HCT116 (cell line): Measurements from ENCODE around the gene OR2A42. TPM values are rescaled to one million over a fixed set of nuclear protein-coding genes. Genes with fewer than 3 reads are reported as not detected.

Experiments used
- ATAC-seq: fragments of 200-7000 bp; cut with Tn5 transposase; 2 replicates; pipeline ENCODE4 v1.9.1; 2020; ENCODE audit warnings: mild to moderate bottlenecking, moderate library complexity
- BruUV-seq: library from RNA; stranded (reverse); fragments of 400-500 nt; replicated peaks from 2 replicates; lab custom pipeline; 2021; lab: Mats Ljungman, UMichigan
- CTCF ChIA-PET: fragments of 300-600 bp; sonication (Branson Sonifier 250); formaldehyde crosslinking; loops from one replicate; lab custom pipeline; 2021; ENCODE audit warnings: antibody characterized with exemption; lab: Charles Lee
- POLR2A ChIA-PET: fragments of 300-600, 350-600 bp; sonication (Branson Sonifier 250); formaldehyde crosslinking; loops from one replicate; lab custom pipeline; 2021; ENCODE audit warnings: antibody characterized with exemption; lab: Charles Lee
- RAD21 ChIA-PET, 2 experiments: fragments of 300-600 bp; sonication (Branson Sonifier 250); formaldehyde crosslinking; loops; one replicate each; lab custom pipeline; 2023; ENCODE audit warnings: low total read pairs in 2 of 2; ENCODE audit not compliant: uncharacterized antibody in 2 of 2, unreplicated experiment in 2 of 2, low non-redundant PET in 1 of 2; lab: Charles Lee
- DNase-seq: peaks from one replicate; pipeline ENCODE4 v3.0.0-alpha.2; 2010; ENCODE audit warnings: low read depth, low spot score
- H2AFZ ChIP-seq: fragments of 200-600 bp; shearing (Covaris generic), sonication (generic); 2 replicates; pipeline ENCODE4 v1.6.1; 2017; ENCODE audit warnings: low read depth, mixed run types, mixed read lengths, antibody characterized with exemption, low read length; ENCODE audit not compliant: poor library complexity, severe bottlenecking
- H3K27ac ChIP-seq: 2 replicates; pipeline ENCODE4 v1.5.1; 2012; ENCODE audit warnings: low read depth, low read length
- H3K27me3 ChIP-seq: fragments of 200-600 bp; sonication (generic); 2 replicates; pipeline ENCODE4 v1.6.1; 2016; ENCODE audit warnings: mixed run types, low read length, mixed read lengths; ENCODE audit not compliant: insufficient read depth
- H3K36me3 ChIP-seq, 2 experiments: fragments of 200-500 bp in 1 of 2; fragments of 200-600 bp in 1 of 2; sonication (Bioruptor generic) in 1 of 2; sonication (generic) in 1 of 2; 2 replicates each; pipeline versions ENCODE4 v1.5.1 to v1.6.1; 2014 to 2016; ENCODE audit warnings: low read length in 2 of 2, inconsistent platforms in 1 of 2, mixed read lengths in 1 of 2, mixed run types in 1 of 2; ENCODE audit not compliant: insufficient read depth in 2 of 2, control insufficient read depth in 1 of 2
- H3K4me1 ChIP-seq, 2 experiments: fragments of 200-600 bp in 1 of 2; sonication (generic) in 1 of 2; 2 replicates each; pipeline versions ENCODE4 v1.5.1 to v1.6.1; 2012 to 2017; ENCODE audit warnings: low read length in 2 of 2, inconsistent platforms in 1 of 2, mild to moderate bottlenecking in 1 of 2, mixed read lengths in 1 of 2, mixed run types in 1 of 2, moderate library complexity in 1 of 2; ENCODE audit not compliant: insufficient read depth in 2 of 2, control insufficient read depth in 1 of 2
- H3K4me2 ChIP-seq: fragments of 200-600 bp; sonication (generic); 2 replicates; pipeline ENCODE4 v1.6.1; 2017; ENCODE audit warnings: mixed run types, low read length, mixed read lengths
- H3K4me3 ChIP-seq, 2 experiments: fragments of 200-600 bp in 1 of 2; sonication (generic) in 1 of 2; replicated peaks in 1 of 2; 2 replicates each; pipeline ENCODE4 v1.5.1; 2011 to 2016; ENCODE audit warnings: low read length in 2 of 2, control low read depth in 1 of 2, low read depth in 1 of 2, mild to moderate bottlenecking in 1 of 2, mixed read lengths in 1 of 2, mixed run types in 1 of 2
- H3K79me2 ChIP-seq: fragments of 200-600 bp; sonication (generic); 2 replicates; pipeline ENCODE4 v1.6.1; 2017; ENCODE audit warnings: mild to moderate bottlenecking, mixed run types, low read length, moderate library complexity, mixed read lengths; ENCODE audit not compliant: insufficient read depth
- H3K9ac ChIP-seq: fragments of 200-600 bp; sonication (generic); 2 replicates; pipeline ENCODE4 v1.6.1; 2016; ENCODE audit warnings: low read length, mixed read lengths
- H3K9me2 ChIP-seq: fragments of 200-600 bp; sonication (generic), shearing (Covaris generic); 2 replicates; pipeline ENCODE4 v1.6.1; 2017; ENCODE audit warnings: mixed run types, mild to moderate bottlenecking, moderate library complexity; ENCODE audit not compliant: insufficient read depth
- H3K9me3 ChIP-seq, 2 experiments: fragments of 200-500 bp in 1 of 2; fragments of 200-600 bp in 1 of 2; sonication (Bioruptor generic) in 1 of 2; sonication (generic) in 1 of 2; 2 replicates each; pipeline ENCODE4 v1.6.1; 2014 to 2017; ENCODE audit warnings: low read length in 2 of 2, mixed read lengths in 2 of 2, inconsistent platforms in 1 of 2, low read depth in 1 of 2, mild to moderate bottlenecking in 1 of 2, mixed run types in 1 of 2, moderate library complexity in 1 of 2; ENCODE audit not compliant: control insufficient read depth in 1 of 2, insufficient read depth in 1 of 2
- H4K20me1 ChIP-seq: fragments of 200-600 bp; sonication (generic), shearing (Covaris generic); 2 replicates; pipeline ENCODE4 v1.6.1; 2017; ENCODE audit warnings: mixed run types, mild to moderate bottlenecking, moderate library complexity; ENCODE audit not compliant: insufficient read depth
- CBX3 ChIP-seq: IDR thresholded peaks from 2 replicates; pipeline ENCODE4 v1.6.1; 2012; ENCODE audit warnings: low read depth
- CEBPB ChIP-seq: IDR thresholded peaks from 2 replicates; pipeline ENCODE4 v1.6.1; 2012; ENCODE audit warnings: low read depth
- EGR1 ChIP-seq: IDR thresholded peaks from 2 replicates; pipeline ENCODE4 v1.6.1; 2012; ENCODE audit warnings: low read depth
- EZH2 ChIP-seq: fragments of 200-600 bp; sonication (generic); IDR thresholded peaks from 2 replicates; pipeline ENCODE4 v1.6.1; 2017; ENCODE audit warnings: antibody characterized with exemption, mixed run types
- FOSL1 ChIP-seq: IDR thresholded peaks from 2 replicates; pipeline ENCODE4 v1.6.1; 2012; ENCODE audit warnings: low read depth
- JUND ChIP-seq: IDR thresholded peaks from 2 replicates; pipeline ENCODE4 v1.6.1; 2012
- POLR2AphosphoS5 ChIP-seq: IDR thresholded peaks from 2 replicates; pipeline ENCODE4 v1.6.1; 2011; ENCODE audit warnings: mild to moderate bottlenecking, low read depth, low read length, moderate library complexity
- REST ChIP-seq: IDR thresholded peaks from 2 replicates; pipeline ENCODE4 v1.6.1; 2012; ENCODE audit warnings: low read depth
- SIN3A ChIP-seq: IDR thresholded peaks from 2 replicates; pipeline ENCODE4 v1.6.1; 2012; ENCODE audit warnings: low read depth
- SP1 ChIP-seq: IDR thresholded peaks from 2 replicates; pipeline ENCODE4 v1.6.1; 2012; ENCODE audit warnings: low read depth
- SRF ChIP-seq: IDR thresholded peaks from 2 replicates; pipeline ENCODE4 v1.6.1; 2012; ENCODE audit warnings: low read depth
- TCF7L2 ChIP-seq: IDR thresholded peaks from 2 replicates; pipeline ENCODE4 v1.7.0; 2011; ENCODE audit warnings: borderline replicate concordance, inconsistent platforms; ENCODE audit not compliant: insufficient read depth, insufficient read length; ENCODE audit errors: extremely low read depth
- YY1 ChIP-seq: IDR thresholded peaks from 2 replicates; pipeline ENCODE4 v1.6.1; 2011; ENCODE audit warnings: low read length, low read depth, moderate library complexity, mild to moderate bottlenecking; ENCODE audit not compliant: insufficient replicate concordance; ENCODE audit errors: extremely low read depth
- ZFX ChIP-seq: fragments of 450-650 bp; IDR thresholded peaks from 2 replicates; pipeline ENCODE4 v1.6.1; 2017
- intact Hi-C: fragments of 100-400 bp; cut with micrococcal nuclease; formaldehyde crosslinking; loops from 2 replicates; pipeline ENCODE4 v1.10.0; 2022
- total RNA-seq: library from RNA; stranded (reverse); gene quantifications from one replicate; pipeline ENCODE4 v1.2.1, GENCODE V29; 2021; ENCODE audit not compliant: unreplicated experiment
- TF ChIP-seq, protein P1 (sequence below): IDR thresholded peaks from 2 replicates; pipeline ENCODE4 v1.6.1; 2012

OR2A42 gene
- total RNA-seq, 1 experiment from 2014 or later, result not detected

DNA sequence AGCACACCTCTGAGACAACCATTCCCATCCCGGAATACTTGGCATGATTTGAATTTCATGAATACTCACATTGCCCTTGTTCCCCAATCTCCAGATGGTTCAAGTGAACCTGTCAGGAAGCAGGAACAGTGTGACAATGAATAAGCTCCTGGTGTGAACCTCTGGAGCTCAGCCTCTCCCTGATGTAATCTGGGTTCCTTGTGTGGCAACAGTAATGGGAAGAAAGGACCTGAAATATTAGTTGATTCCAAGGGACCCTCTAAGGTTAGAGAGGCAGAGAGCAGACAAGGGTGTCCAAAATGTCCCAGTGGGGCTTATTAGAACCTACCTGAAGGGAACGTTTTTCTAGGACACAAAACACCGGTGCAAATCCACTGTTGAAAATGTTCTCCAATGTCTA, 16.7 kb upstream of the OR2A42 start:
- H3K4me2 ChIP-seq, result no peak overlapping the region
- no peak overlapping the region for H3K4me3 ChIP-seq
- no peak overlapping the region for H2AFZ ChIP-seq
- DNase-seq (peak; percentile 65), ATAC-seq (peak; percentile 31)
- intact Hi-C loops, result no loop called here
- no peak for TF ChIP-seq ZFX
- TF ChIP-seq CEBPB, result peak; percentile 99
- no peak for TF ChIP-seq EZH2
- TF ChIP-seq POLR2AphosphoS5, result peak; percentile 82
- TF ChIP-seq, protein P1, sequence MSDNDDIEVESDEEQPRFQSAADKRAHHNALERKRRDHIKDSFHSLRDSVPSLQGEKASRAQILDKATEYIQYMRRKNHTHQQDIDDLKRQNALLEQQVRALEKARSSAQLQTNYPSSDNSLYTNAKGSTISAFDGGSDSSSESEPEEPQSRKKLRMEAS, result peak; percentile 79
- peak; percentile 50 for TF ChIP-seq JUND
- peak; percentile 69 for TF ChIP-seq SP1
- no peak for TF ChIP-seq TCF7L2
- peak; percentile 66 for TF ChIP-seq CBX3
- peak; percentile 35 for TF ChIP-seq YY1
- peak; percentile 31; the same call in 1 of the 2 replicates for TF ChIP-seq SIN3A
- TF ChIP-seq FOSL1, result peak; percentile 57
- H3K79me2 ChIP-seq, result no peaks in the 10 kb centered on the region
- peaks cover 0 to 4% of the 10 kb centered on the region in 2 experiments; a peak in 1 of 4 replicates for H3K4me1 ChIP-seq
- BruUV-seq, result no TSS peak
- H3K9me3 ChIP-seq, result no peaks in the 10 kb centered on the region
- H3K9ac ChIP-seq, result no peak overlapping the region
- no peaks in the 10 kb centered on the region for H3K9me2 ChIP-seq
- no peak overlapping the region for H3K27ac ChIP-seq
- no peaks in the 10 kb centered on the region for H3K27me3 ChIP-seq
- ChIA-PET RAD21 (no interaction called here), CTCF (no interaction called here), POLR2A (no interaction called here)
- H4K20me1 ChIP-seq, result no peaks in the 10 kb centered on the region
- no peaks in the 10 kb centered on the region for H3K36me3 ChIP-seq

GRCh38 chr7:144255471-144255897, 16.1 kb upstream of the OR2A42 start:
- ChIA-PET CTCF (no interaction called here), RAD21 (no interaction called here)

More at GRCh38 chr7:144255471-144255897, 16.1 kb upstream of the OR2A42 start:
- TF ChIP-seq JUND (no peak), SRF (no peak), CEBPB (no peak), FOSL1 (no peak), EGR1 (no peak), REST (no peak)
- TF ChIP-seq, protein P1, result no peak
- TF ChIP-seq, all 23 proteins: peak for 0
- no peak for DNase-seq
- Histone ChIP-seq H4K20me1 (no peaks in the 10 kb centered on the region), H3K4me3 (no peak overlapping the region), H3K9ac (no peak overlapping the region), H3K4me2 (no peak overlapping the region), H3K36me3 (no peaks in the 10 kb centered on the region), H2AFZ (no peak overlapping the region), H3K4me1 (peaks cover 0 to 4% of the 10 kb centered on the region in 2 experiments; a peak in 1 of 4 replicates), H3K79me2 (no peaks in the 10 kb centered on the region), H3K9me3 (no peaks in the 10 kb centered on the region), H3K9me2 (no peaks in the 10 kb centered on the region), H3K27me3 (no peaks in the 10 kb centered on the region), H3K27ac (no peak overlapping the region)
- POLR2A ChIA-PET, result no interaction called here
- no peak for ATAC-seq
- no TSS peak for BruUV-seq
- intact Hi-C loops, result no loop called here
